Lower leg skin (tissue), 3 donors: ENCODE data around the gene ABCC9.

ENCODE experiments used
- CTCF ChIP-seq, 3 donors: fragments of 450-650 bp; IDR thresholded peaks; one replicate each; pipeline ENCODE4 v1.5.1; 2016; ENCODE audit warnings: antibody characterized with exemption in 3 of 3, mild to moderate bottlenecking in 3 of 3, moderate library complexity in 2 of 3
- POLR2A ChIP-seq, 2 donors: fragments of 450-650 bp; IDR thresholded peaks; one replicate each; pipeline ENCODE4 v1.6.1; 2016 to 2017; ENCODE audit warnings: antibody characterized with exemption in 2 of 2, mild to moderate bottlenecking in 1 of 2, moderate library complexity in 1 of 2

GRCh38 chr12:21819236-21819635, 122.0 kb downstream of the ABCC9 start:
- TF ChIP-seq CTCF (IDR thresholded peaks at IDR 0.05) = no peak
- TF ChIP-seq POLR2A (IDR thresholded peaks at IDR 0.05) = no peak
